Fibroblast of skin of scalp (primary cell): ENCODE data around the gene SPRED1.

ENCODE experiments used
- DNase-seq: peaks from one replicate; pipeline ENCODE4 v3.0.0-alpha.2; 2013

The SPRED1 gene

GRCh38 chr15:38367476-38367875, 114.8 kb downstream of the SPRED1 start:
- peak; percentile 78 for DNase-seq

GRCh38 chr15:38369936-38370478, 117.4 kb downstream of the SPRED1 start:
- peak; percentile 54 for DNase-seq

DNA sequence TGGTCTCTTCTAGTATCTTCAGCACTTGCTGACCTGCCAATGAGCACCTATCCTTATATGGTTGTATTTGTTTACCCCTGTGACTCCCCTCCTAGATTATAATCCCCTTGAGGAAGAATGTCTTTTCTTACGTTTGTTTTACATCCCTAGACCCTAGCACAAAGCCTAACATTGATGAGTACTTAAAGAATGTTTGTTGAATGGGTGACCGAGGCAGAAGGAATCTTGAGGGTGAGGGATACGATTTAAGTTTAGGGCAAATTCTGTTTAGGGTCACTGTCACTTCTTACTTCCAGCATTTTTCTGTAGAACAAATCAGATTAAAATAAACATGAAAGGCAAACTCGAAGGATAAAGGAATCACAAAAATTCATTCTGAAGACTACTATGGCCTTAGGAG, 120.4 kb downstream of the SPRED1 start:
- peak; percentile 72 for DNase-seq

- DNase-seq, result no peak
Measured at GRCh38 chr15:38374029-38374428, 121.4 kb downstream of the SPRED1 start.

- no peak for DNase-seq
Measured at GRCh38 chr15:38374556-38374955, 121.9 kb downstream of the SPRED1 start.

GRCh38 chr15:38376081-38376480, 123.4 kb downstream of the SPRED1 start:
- no peak for DNase-seq

- DNase-seq, result no peak
Measured at GRCh38 chr15:38377636-38378035, 125.0 kb downstream of the SPRED1 start.

DNA sequence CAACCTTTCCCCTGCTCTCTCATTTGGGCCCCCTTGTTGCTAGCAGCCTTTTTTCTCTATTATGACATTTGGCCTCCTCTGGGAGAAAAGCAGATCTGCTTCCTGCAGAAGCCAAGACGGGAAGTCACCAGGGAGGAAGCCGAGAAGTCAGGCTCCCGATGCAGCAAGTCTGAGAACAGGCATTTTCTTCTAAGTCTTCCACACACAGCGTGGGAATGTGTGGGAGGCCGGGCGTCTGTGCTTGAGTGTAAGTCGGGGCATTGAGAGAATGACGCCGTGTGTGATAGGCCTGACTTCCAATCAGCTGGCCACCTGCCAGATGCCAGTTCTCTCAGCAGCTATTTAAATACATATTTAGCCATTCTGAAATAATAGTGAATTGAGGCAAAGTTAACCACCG, 125.5 kb downstream of the SPRED1 start:
- DNase-seq, result peak; percentile 22

- peak; percentile 49 for DNase-seq
Measured at GRCh38 chr15:38389924-38390542, 137.4 kb downstream of the SPRED1 start.

- no peak for DNase-seq
Measured at GRCh38 chr15:38391191-38391590, 138.6 kb downstream of the SPRED1 start.

DNA sequence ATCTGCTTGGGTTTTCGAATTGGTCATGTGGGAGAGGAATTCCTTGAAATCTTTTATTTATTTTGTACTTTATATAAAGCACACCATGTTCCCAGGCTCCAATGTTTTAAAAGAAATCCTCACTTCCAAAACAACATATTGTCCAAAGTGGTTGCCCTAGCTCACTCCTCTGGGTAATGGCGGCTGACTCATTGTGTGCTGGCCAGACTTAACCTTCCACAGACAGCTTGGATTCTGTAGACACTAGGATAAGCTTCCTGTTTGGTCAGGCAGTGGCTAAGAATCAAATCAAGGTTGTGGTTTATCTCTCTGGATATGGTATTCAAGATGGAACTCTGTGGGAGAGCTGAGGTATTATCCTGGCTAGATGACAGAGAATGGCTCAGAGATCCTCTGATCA, 145.5 kb downstream of the SPRED1 start:
- peak; percentile 96 for DNase-seq

- DNase-seq, result peak; percentile 38
Measured at GRCh38 chr15:38401106-38401505, 148.5 kb downstream of the SPRED1 start.

GRCh38 chr15:38401701-38402100, 149.1 kb downstream of the SPRED1 start:
- DNase-seq, result peak; percentile 13

GRCh38 chr15:38406436-38406835, 153.8 kb downstream of the SPRED1 start:
- DNase-seq, result peak; percentile 18
